Endometrial microvascular endothelial cells (primary cell): Measurements from ENCODE around the gene ATP2C2. TPM values are rescaled to one million over a fixed set of nuclear protein-coding genes. Genes with fewer than 3 reads are reported as not detected.

Experiments
- in situ Hi-C: cut with HindIII; loops from 2 replicates; pipeline ENCODE4 v1.10.0; 2017; ENCODE audit warnings: low sequenced_read_pairs, low pct_unique_long_range_greater_than_20kb; ENCODE audit errors: inconsistent ontology term
- total RNA-seq: library from RNA; depleted of rRNA; stranded (reverse); fragments of >200 nt; gene quantifications from one replicate; pipeline ENCODE4 v1.2.3, GENCODE V29; 2015; ENCODE audit errors: inconsistent ontology term

The ATP2C2 gene
- total RNA-seq, 1 donor from 2014 or later: not detected

- in situ Hi-C loops: no loop called here
Observed at GRCh38 chr16:84459941-84460405, 91.6 kb downstream of the ATP2C2 start.

DNA sequence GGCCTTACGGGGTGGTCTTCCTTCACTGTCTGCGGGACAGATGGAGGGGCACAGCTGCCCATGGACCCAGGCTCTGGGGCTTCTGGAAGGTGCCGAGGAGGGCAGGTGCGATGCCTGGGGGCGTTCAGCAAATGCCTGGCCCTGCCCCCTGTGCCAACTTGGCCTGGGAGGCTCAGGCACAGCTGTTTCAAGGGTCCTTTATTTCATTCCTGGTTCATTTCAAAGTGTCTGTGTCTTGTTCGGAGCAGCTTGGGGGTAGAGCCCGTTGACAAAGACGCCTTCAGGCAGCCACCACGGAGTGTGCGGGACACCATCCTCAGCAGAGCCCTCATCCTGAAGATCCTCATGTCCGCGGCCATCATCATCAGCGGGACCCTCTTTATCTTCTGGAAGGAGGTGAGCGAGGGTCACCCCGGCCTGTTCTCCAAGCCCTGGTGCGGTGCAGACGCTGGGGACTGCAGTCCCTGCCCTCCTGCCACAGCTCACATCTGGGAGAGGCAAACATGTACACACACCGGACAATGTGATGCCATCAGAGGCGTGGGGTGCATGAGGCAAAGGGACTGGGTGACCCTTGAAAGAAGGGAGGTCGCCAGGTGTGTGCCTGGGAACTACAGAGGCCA lies 92.2 kb downstream of the ATP2C2 start:
- in situ Hi-C loops: no loop called here

- in situ Hi-C loops: no loop called here
Observed at GRCh38 chr16:84461029-84461412, 92.7 kb downstream of the ATP2C2 start.

GRCh38 chr16:84461413-84462295 lies 93.3 kb downstream of the ATP2C2 start:
- in situ Hi-C loops: no loop called here

DNA sequence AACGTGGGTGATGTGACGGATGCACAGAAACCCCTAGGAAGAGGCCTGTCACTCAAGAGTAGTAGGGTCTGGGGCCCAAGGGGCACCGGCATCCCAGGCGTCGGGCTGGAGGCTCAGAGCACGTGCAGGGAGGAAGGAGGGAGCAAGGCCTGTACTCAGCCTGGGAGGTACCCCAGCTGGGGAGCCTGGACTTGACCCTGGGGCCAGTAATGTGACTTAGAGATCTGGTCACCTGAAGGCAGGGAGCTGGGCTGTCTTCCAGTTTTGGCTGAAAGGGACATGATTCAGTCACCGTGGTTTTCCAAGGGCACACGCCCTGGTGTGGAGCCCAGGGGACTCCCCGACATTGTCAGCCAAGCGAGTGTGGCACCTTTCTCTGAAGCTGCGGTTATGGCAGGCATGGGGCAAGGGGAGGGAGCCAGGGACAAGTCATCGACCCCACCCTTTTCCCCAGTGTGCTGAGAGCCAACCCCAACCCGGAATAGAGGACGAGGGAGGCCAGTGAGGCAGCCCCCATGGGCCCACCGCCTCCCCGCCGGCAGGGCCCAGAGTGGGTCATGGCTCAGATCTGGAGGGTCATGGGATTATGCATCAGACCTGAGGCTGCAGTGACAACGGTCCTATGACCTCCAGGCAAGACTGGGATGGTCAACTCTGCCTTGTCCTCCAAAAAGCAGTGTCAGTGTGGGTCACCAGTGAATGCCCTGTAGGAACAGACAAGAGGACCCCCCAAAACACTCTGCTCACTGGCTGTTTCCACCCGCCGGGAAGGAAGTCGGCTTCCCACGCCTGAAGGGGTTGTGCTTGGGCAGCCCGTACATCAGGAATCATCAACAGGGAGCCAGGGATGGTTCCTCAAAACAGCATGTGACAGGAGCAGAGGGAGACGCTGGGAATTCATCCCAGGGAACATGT lies 94.2 kb downstream of the ATP2C2 start:
- in situ Hi-C loops: no loop called here

GRCh38 chr16:84463221-84463620 lies 94.9 kb downstream of the ATP2C2 start:
- in situ Hi-C loops: no loop called here

GRCh38 chr16:84464116-84464515 lies 95.8 kb downstream of the ATP2C2 start:
- in situ Hi-C loops: no loop called here

DNA sequence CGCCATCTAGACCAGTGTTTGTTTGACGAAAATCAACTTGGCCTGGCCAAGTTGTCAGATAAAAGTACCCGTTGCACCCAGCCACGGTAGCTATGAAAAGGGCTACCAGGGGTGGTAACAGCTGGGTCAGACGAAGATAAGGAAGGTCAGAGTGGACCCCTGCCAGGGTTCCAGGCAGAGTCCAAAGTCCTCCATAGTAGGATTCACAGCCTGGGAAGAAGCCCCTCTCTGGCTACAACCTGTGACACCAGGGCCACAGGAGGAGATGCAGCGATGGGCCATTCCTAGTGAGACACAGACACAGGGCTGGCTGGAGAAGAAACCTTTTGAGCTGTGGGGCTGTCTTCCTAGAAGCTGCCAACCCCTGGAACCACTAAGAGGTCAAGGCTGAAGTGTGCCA lies 96.8 kb downstream of the ATP2C2 start:
- in situ Hi-C loops: no loop called here

GRCh38 chr16:84466692-84467091 lies 98.4 kb downstream of the ATP2C2 start:
- in situ Hi-C loops: no loop called here

GRCh38 chr16:84467256-84467655 lies 98.9 kb downstream of the ATP2C2 start:
- in situ Hi-C loops: no loop called here

- in situ Hi-C loops: no loop called here
Observed at GRCh38 chr16:84467709-84468108, 99.4 kb downstream of the ATP2C2 start.

DNA sequence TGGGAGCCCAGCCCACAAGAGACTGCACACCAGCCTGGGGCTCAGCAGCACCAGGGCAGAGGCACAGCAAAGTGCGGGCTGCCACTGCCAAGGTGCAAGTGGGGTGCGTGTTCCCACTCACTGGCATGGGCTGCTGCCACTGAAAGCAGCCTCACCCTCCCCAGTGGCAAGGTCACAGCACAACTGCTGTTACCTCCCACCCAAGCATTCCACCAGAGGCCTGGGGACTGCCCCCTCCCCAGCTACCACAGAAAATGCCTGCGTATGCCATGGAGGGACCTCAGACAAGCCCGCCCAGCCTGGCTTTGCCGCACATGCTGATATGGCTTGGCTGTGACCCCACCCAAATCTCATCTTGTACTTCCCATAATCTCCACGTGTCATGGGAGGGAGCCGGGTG lies 103.0 kb downstream of the ATP2C2 start:
- in situ Hi-C loops: no loop called here

DNA sequence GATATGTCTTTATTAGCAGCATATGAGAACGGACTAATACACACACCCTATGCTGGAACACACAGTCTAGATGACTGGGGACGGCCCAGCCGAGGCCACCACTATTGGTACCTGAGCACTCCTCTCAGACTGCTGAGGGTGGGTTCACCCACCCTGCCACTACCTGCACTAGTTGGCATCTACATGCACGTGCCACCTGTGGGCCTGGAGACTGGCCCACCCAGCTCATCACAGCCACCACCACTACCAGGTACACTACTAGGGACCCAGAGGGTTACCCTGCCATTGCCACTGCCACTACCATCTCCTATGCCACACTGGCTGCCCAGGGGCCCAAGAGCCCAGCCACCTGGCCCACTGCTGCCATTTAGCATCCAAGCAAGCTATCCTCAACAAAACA lies 103.6 kb downstream of the ATP2C2 start:
- in situ Hi-C loops: no loop called here

DNA sequence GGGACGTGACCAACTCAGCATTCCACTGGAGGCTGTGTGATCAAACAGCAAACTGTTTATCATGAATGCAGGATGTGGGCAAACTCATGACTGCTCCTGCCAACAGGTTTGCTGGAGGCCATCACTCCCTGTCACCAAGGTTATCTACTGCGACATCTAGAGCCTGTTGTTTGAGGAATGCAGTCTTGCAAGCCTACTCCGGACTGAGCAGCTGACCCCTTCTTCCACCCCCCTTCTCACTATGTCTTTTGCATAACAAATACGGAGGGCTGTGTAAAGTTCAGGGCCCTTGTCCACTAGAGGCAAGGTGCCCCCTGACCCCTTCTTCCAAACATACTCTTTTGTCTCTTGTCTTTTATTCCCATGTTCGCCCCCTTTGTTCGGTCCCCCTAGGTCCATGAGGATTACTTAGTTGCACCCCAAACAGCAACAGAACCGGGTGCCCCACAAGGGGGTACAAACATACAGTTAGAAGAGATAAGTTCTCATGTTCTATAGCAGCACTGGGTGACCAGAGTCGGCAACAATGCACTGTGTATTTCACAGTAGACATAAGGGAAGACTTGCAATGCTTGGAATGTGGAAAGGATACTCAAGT lies 107.4 kb downstream of the ATP2C2 start:
- in situ Hi-C loops: no loop called here

GRCh38 chr16:84476401-84476800 lies 108.1 kb downstream of the ATP2C2 start:
- in situ Hi-C loops: no loop called here

- in situ Hi-C loops: no loop called here
Observed at GRCh38 chr16:84477661-84478060, 109.3 kb downstream of the ATP2C2 start.

DNA sequence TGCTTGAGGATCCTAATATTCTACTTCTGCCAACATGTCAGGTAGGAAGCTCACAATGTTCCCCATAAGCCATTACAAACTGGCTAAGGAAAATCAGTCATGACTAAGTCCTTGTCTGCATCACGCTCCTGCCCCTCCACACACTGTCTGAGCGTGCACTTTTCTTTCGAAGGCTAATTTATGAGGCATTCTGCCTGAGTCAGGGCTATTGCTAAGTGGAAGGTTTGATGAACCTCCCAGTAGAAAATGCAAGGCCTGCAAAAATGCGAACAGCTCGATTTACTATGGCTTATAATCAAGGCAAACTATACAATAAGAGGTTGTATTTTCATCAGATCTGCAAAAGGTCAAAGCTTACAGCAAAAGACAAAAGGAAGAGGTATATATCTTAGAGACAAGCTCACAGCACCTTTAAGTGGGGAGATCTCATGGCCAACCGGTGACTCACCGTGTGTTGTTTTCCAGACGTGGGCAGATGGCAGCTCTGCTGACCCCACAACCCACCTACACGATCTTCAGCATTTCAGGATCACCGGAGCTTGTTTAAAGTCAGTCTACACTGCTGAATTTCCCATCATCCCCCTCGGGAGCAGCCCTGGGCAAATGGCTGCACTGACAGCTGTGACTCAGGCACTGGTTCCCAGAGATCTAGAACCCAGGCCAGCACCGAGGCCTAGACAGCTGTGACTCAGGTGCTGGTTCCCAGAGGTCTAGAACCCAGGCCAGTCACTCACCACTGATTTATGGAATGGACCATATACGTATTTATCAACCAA lies 110.0 kb downstream of the ATP2C2 start:
- in situ Hi-C loops: no loop called here

DNA sequence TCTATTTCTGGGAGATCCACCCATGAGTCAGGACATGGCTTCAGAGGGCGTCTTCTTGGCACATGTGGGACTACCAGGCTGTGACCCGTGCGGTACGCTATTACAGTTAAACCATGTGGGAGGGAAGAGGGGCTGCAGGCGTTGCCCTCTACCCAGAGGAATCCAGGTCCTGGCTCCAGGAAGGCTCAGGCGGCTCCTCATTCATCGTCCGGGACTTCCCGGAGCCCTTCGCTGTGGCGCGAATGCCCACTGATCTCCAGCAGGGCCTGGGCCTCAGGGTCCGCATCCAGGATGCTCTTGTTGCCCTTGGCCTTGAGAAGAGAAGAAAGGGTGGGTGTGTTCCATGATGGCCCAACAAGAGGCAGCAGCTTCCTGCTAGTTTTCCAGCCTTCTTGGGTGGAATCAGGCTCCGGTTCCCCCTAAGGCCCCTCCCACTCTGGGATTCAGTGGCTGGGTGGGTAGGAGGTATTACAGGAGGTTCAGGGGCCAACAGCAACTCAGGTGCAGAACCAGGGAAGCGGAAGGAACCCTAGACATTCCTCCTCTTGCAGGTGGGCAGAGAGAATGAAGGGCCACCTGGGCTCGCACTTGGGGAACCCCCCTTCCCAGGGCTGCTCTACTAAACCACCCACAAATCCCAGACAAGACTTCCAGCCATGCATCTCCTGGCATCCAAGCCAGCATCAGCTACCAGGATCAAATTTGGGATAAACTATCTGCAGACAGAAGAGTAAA lies 111.5 kb downstream of the ATP2C2 start:
- in situ Hi-C loops: no loop called here
